HG03575 (cell line): ENCODE results near the gene ZNF100.
"Not testable (repeated sequence)": the region's sequence is repeated elsewhere in the genome, so short reads cannot be mapped to it uniquely, and the experiment has no call there.

Source experiments
- ATAC-seq: cut with Tn5 transposase; IDR thresholded peaks from one replicate; pipeline ENCODE4 v1.9.1; 2021; ENCODE audit not compliant: unreplicated experiment, insufficient number of reproducible peaks, low FRiP score; ENCODE audit errors: extremely low read depth

The ZNF100 gene

DNA sequence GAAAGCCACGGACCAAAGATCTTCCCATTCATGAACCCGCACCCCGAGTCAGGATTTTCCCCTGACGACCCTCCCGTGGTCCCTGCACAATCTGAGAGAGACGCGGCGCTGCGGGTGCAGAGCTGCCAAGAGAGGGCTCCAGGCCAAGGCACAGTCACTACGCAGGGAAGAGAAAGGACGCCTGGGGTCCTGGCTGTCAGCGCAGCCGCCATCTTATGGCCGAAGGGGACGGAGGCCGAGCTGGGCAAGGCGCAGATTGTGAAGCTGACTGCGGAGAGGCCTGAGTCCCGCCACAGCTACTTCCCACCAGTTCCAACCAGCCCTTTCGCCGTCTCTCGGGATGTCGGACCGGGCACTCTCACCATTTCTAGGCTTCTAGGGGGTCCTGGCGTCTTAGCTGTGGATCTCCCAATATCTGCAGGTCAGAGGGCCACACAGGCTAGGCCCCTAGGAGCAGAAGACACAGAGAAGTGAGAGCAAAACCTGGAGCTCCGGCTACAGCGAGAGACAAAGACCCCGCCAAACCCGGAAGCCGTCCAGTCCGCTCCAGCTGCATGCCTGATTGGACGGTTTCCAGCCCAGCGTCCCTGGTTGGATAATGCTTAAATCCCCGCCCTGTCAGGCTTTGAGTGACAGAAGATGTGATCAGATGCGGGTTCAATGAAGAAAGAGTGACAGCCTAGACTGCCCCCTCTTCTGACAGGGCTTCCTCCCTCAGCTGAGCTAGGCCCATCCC lies at the start of gene ZNF100:
TSS of gene ZNF100 (minus strand) at position 515 of the 736 bp plus-strand sequence. CDS start at position 365, 150 bp downstream.
- peak; percentile 76 for ATAC-seq

DNA sequence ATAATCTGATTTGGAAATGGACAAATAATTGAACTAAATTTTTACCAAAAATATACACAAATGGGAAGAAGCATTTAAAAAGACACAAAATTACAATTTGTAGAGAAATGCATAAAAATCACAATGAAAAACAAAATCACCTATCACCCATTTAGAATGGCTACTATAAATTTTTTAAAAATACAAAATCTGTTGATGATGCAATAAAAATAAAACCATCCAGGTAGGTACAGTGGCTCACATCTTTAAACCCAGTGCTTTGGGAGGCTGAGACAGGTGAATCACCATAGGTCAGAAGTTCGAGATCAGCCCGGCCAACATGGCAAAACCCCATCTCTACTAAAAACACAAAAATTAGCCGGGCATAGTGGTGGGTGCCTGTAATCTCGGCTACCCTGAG lies 45.1 kb upstream of the ZNF100 start:
- ATAC-seq: no peak

DNA sequence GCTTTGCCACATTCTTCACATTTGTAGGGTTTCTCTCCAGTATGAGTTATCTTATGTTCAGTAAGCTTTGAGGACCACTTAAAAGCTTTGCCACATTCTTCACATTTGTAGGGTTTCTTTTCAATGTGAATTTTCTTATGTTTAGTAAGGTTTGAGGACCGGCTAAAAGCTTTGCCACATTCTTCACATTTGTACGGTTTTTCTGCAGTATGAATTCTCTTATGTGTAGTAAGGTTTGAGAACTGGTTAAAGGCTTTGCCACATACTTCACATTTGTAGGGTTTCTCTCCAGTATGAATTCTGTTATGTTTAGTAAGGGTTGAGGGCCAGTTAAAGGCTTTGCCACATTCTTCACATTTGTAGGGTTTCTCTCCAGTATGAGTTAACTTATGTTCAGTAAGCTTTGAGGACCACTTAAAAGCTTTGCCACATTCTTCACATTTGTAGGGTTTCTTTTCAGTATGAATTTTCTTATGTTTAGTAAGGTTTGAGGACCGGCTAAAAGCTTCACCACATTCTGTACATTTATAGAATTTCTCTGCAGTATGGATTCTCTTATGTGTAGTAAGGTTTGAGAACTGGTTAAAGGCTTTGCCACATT lies 41.1 kb upstream of the ZNF100 start:
- ATAC-seq: not testable (repeated sequence)

DNA sequence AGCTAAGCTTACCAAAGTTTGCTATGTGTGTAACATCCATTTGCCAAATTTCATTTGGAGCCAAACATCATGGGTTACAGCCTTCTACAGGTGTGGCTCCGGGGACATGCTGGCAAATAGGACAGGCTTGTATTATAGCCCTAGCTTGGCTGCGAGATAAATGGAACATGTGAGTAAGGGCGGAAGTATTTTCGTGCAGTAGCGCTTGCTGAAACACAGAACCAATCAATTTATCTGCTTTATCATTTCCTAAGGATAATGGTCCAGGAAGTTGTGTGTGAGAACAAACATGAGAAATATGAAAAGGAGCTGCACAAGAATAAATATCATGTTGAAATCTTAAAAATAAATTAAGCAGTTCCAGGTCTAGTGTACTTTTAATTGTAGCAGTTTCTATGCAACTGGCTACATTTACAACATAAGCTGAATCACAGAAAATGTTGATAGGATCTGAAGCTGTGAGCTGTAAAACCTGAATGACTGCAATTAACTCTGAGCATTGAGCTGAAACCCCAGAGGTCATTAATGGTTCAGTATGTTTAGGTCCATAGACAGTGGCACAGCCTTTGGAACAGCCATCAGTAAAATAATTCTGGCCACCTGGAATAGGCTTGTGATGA lies 22.2 kb upstream of the ZNF100 start:
- no peak for ATAC-seq

DNA sequence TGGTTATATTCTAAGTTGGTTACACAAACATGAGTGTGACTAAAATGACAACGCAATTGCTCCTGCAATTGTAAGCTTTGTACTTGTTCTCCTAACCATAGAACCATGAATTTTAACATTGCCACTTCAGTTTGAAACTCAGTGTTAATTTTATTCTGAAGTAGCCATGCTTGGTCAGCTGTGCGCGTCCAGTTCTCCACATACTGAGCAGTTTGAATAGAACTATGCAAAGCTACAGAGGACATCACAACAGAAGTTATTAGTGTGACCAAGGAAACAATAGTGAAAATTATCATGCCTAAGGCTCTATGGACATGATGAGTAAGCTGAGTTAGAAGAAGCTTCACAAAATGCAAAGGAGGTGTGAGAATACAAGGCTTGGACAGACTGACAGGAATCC lies 19.6 kb upstream of the ZNF100 start:
- no peak for ATAC-seq

DNA sequence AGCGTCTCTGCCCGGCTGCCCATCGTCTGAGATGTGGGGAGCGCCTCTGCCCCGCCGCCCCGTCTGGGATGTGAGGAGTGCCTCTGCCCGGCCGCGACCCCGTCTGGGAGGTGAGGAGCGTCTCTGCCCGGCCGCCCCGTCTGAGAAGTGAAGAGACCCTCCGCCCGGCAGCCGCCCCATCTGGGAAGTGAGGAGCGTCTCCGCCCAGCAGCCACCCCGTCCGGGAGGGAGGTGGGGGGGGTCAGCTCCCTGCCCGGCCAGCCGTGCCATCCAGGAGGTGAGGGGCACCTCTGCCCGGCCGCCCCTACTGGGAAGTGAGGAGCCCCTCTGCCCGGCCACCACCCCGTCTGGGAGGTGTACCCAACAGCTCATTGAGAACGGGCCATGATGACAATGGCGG lies 8.4 kb upstream of the ZNF100 start:
- ATAC-seq: not testable (repeated sequence)

DNA sequence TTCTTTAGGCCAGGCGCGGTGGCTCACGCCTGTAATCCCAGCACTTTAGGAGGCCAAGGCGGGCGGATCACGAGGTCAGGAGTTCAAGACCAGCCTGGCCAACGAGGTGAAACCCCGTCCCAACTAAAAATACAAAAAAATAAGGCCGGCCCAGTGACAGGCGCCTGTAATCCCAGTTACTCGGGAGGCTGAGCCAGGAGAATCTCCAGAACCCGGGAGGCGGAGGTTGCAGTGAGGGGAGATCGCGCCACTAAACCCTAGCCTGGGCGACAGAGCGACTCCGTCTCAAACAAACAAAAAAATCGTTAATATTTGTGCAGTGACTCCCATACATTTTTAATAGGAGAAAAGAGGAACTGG lies 694 bp downstream of the ZNF100 start:
- not testable (repeated sequence) for ATAC-seq

DNA sequence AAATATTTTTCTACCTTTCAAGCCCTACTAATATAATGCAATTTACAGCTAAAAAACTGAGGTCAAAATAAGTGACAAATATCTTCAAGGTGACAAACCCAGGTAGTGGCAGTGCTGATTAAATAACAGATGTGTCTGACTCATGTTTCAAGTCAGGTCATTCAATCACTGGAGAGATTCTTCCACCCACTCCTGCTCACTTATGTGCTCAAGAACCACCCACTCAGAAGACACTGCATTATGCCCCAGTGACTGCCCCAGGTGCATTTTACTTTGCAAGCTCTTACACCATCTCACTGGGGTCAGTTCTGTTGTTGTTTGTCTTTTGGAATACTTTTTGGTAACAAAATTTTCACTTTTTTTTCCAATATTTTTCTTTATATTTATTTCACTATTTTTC lies 2.2 kb downstream of the ZNF100 start:
- no peak for ATAC-seq

DNA sequence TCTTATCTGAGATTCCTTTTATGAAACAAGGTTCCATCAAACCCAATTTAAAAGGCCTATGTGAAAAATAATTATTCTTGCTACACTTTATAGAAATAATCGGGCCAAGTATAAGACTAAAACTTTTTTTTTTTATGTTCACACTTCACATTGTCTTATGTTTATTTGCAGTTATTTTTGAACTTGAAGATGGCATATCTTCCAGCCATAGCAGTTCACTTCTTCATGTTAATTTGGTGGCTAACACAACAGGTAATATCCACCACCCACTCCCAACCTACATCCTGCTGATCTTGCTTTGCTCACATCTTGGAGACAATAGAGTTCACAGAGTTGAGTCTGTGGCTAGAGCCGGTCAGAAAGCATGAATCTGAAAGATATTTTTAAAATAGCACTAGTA lies 5.8 kb downstream of the ZNF100 start:
- ATAC-seq: not testable (repeated sequence)

DNA sequence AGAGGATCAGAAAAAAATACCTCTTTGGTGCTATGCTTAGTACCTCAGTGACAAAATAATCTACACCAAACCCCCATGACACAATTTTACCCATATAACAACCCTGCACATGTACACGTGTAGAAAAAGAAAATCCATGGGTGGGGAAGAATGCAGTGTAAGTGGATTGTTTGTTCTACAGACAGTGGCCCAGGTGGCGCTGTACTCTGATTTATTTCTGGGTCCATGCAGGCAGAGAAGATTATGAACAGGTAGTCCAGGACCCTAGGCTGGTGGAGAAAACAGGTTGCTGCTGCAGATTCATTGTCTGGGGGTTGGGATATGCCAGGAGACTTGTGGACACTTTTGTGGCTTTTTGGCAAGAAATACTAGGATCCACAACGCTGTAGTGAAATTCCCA lies 9.1 kb downstream of the ZNF100 start:
- no peak for ATAC-seq

DNA sequence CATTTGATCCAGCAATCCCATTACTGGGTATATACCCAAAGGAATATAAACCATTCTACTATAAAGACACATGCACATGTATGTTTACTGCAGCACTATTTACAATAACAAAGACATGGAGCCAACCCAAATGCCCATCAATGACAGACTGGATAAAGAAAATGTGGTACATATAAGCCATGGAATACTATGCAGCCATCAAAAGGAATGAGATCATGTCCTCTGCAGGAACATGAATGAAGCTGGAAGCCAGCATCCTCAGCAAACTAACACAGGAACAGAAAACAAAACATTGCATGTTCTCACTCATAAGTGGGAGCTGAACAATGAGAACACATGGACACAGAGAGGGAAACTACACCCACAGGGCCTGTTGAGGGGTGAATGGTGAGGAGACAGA lies 11.8 kb downstream of the ZNF100 start:
- not testable (repeated sequence) for ATAC-seq

DNA sequence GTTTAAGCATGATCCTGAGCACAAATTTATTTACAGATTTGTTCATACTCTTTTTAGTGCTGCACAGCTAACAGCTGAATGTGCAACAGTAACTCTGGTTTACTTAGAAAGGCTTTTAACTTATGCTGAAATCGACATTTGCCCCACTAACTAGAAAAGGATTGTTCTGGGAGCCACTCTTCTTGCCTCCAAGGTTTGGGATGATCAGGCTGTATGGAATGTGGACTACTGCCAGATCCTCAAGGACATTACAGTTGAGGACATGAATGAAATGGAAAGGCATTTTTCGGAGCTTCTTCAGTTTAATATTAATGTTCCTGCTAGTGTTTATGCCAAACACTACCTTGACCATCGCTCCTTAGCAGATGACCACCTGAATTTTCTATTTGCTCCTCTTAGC lies 16.0 kb downstream of the ZNF100 start:
- no peak for ATAC-seq

DNA sequence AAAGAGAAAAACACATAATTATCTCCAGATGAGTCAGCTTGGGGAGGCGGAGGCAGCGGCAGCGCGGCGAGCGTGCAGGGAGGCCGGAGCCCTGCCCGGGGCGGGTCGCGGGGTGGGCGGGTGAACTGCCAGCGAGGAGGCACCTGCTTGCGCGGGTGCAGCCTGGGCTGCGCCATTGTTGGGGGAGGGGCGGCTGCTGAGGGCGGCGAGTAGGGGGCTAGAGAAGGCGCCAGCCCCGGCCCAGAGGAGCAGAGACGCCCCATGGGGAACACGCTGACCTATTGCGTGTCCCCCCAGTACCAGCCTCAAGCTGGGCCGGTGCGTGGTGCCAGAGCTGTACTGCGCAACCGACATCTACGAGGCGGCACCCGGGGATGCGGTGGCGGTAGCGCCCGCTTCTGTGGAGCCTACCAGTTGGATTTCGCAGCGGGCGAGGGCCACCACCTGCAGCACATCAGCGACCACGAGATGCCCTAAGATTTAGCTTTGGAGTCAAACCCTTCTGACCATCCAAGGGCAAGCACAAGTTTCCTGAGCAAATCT lies 16.7 kb downstream of the ZNF100 start:
- no peak for ATAC-seq

DNA sequence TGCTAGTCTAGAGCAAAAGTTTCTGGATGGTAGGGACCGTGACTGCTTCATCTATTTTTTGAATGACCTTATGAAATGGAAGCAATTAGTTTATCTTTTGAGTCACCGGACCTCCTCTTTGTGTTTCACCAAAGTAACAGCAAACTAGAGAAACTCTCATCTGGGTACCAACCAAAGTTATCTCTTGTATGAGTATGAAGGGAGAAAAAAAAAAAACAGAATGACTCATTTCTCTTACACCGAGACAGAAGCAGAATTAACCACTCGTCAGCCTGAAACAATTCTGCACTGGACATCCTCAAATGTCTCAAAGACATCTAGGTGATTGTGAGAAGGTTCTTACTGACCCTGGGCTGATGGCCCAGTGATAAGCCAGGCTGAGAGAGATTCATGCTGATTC lies 18.3 kb downstream of the ZNF100 start:
- ATAC-seq: no peak

DNA sequence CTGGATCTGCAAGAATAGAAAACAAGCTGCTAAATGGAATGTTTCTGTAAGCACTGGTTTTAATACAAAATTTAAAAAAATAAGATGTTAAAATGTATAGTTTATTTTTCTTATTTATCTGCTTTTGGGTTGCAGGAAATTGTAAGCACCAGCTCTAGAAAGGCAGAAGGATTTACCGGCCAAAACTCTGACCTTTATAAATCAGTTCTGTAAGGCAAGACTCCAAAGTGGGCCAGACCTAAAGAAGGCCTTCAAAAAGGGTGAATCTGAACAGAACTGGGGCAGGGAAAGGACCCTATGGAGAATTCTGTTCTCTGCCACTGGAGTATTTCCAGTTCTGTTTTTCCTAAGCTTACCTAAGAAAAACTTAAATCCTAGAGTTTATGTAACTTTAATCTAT lies 19.3 kb downstream of the ZNF100 start:
- ATAC-seq: no peak

DNA sequence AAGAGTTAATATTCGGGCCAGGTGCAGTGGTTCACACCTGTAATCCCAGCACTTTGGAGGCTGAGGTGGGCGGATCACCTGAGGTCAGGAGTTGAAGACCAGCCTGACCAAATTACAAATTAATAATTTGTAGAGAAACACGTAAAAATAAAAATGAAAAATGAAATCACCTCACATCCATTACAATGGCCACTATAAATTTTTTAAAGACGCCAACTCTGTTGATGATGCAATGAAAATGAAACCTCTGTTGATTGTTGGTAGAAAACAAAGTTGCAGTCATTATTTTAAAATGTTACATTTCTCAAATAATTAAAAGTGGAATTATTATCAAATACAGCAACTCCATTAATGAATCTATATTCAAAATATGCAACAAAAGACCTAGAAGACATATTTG lies 26.8 kb downstream of the ZNF100 start:
- no peak for ATAC-seq

DNA sequence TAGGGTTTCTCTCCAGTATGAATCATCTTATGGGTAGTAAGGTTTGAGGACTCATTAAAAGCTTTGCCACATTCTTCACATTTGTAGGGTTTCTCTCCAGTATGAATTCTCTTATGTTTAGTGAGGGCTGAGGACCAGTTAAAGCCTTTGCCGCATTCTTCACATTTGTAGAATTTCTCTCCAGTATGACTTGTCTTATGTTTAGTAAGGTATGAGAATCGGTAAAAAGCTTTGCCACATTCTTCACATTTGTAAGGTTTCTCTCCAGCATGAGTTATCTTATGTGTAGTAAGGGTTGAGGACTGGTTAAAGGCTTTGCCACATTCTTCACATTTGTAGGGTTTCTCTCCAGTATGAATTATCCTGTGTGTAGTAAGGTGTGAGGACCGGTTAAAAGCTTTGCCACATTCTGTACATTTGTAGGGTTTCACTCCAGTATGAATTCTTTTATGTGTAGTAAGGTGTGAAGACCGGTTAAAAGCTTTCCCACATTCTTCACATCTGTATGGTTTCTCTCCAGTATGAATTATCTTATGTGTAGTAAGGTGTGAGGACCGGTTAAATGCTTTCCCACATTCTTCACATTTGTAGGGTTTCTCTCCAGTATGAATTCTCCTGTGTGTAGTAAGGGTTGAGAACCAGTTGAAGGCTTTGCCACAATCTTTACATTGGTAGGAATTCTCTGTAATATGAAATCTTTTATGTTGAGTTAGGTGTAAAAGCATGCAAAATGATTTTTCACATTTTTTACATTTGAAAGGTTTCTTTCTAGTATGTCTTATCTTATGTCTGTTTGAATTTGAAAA lies 40.2 kb downstream of the ZNF100 start:
- not testable (repeated sequence) for ATAC-seq

DNA sequence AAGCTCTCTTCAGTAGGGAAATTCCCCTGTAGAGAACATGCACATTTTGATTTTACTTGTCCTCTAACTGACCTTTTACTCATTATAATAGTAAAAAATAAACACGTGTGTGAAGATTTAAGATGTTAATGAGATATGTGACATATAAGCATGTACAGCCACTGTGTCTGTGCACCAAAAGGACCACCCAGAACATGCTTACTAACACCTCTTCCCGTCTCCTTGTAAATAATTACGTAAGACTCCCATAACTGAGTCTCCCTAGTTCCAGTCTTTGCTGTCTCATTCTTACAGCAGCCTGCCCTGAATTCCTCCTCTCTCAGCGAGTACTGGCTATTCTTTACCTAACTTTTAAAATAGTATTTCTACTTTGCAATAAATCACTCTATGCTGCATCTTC lies 53.6 kb downstream of the ZNF100 start:
- ATAC-seq: no peak

DNA sequence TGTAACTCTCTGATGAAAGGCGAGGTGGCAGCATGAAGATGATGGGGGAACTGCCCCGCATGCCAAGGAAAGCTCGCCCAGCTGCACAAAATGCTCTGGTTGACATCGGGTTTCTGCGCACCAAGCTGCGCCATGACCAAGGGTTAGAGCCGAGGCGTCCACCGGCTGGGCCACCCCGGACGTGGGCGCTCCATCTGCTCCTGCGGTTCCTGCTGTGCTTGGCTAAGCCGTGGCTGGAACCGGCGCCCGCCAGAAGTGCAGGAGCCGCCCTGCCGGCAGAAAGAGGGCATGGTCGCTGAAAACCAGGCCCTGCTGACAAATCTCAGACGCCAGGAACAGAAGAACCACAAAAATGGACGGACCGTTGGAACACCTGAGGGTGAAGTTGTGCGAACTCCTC lies 57.9 kb downstream of the ZNF100 start:
- ATAC-seq: no peak
